ENCODE data around the gene TRIP13.

Gene TRIP13

GRCh38 chr5:907366-907910, 14.8 kb downstream of the TRIP13 start:
- H3K27ac ChIP-seq: no peak overlapping the region
- in situ Hi-C loops (cut with HindIII; ENCODE audit: low pct_ligation_motif_present, low sequenced_read_pairs): no loop called here
- H3K27me3 ChIP-seq (replicated peaks): no peaks in the 10 kb centered on the region
- no peak for TF ChIP-seq CTCF (IDR thresholded peaks at IDR 0.05; ENCODE audit: low read depth, low read length, missing control alignments)
- H3K36me3 ChIP-seq (replicated peaks): peaks cover 4% of the 10 kb centered on the region
- H3K4me3 ChIP-seq (ENCODE audit: low read depth, low read length): no peak overlapping the region
- no peak for DNase-seq

GRCh38 chr5:908172-908571, 15.5 kb downstream of the TRIP13 start:
- Histone ChIP-seq H3K27me3 (replicated peaks) (no peaks in the 10 kb centered on the region), H3K36me3 (replicated peaks) (peaks cover 4% of the 10 kb centered on the region), H3K4me3 (ENCODE audit: low read depth, low read length) (no peak overlapping the region), H3K27ac (no peak overlapping the region)
- in situ Hi-C loops (cut with HindIII; ENCODE audit: low pct_ligation_motif_present, low sequenced_read_pairs): no loop called here
- no peak for TF ChIP-seq CTCF (IDR thresholded peaks at IDR 0.05; ENCODE audit: low read depth, low read length, missing control alignments)
- DNase-seq: no peak

- no peak for TF ChIP-seq CTCF (IDR thresholded peaks at IDR 0.05; ENCODE audit: low read depth, low read length, missing control alignments)
- H3K27ac ChIP-seq: no peak overlapping the region
- no peak for DNase-seq
- no peak overlapping the region for H3K4me3 ChIP-seq (ENCODE audit: low read depth, low read length)
- H3K36me3 ChIP-seq (replicated peaks): peaks cover 4% of the 10 kb centered on the region
- in situ Hi-C loops (cut with HindIII; ENCODE audit: low pct_ligation_motif_present, low sequenced_read_pairs): no loop called here
- no peaks in the 10 kb centered on the region for H3K27me3 ChIP-seq (replicated peaks)
Measured at GRCh38 chr5:909086-909485, 16.4 kb downstream of the TRIP13 start.

GRCh38 chr5:909994-910768, 17.5 kb downstream of the TRIP13 start:
- Histone ChIP-seq H3K27ac (no peak overlapping the region), H3K4me3 (ENCODE audit: low read depth, low read length) (no peak overlapping the region), H3K36me3 (replicated peaks) (peaks cover 10% of the 10 kb centered on the region), H3K27me3 (replicated peaks) (no peaks in the 10 kb centered on the region)
- no peak for TF ChIP-seq CTCF (IDR thresholded peaks at IDR 0.05; ENCODE audit: low read depth, low read length, missing control alignments)
- no peak for DNase-seq
- in situ Hi-C loops (cut with HindIII; ENCODE audit: low pct_ligation_motif_present, low sequenced_read_pairs): no loop called here

- peaks cover 9% of the 10 kb centered on the region for H3K36me3 ChIP-seq (replicated peaks)
- no peak overlapping the region for H3K4me3 ChIP-seq (ENCODE audit: low read depth, low read length)
- no peak overlapping the region for H3K27ac ChIP-seq
- H3K27me3 ChIP-seq (replicated peaks): no peaks in the 10 kb centered on the region
- TF ChIP-seq CTCF (IDR thresholded peaks at IDR 0.05; ENCODE audit: low read depth, low read length, missing control alignments): no peak
- in situ Hi-C loops (cut with HindIII; ENCODE audit: low pct_ligation_motif_present, low sequenced_read_pairs): no loop called here
- DNase-seq: no peak
Measured at GRCh38 chr5:910769-911160, 18.1 kb downstream of the TRIP13 start.

Measured in brain microvascular endothelial cell (primary cell).